ENCODE data around the gene SAV1. TPM values are rescaled to one million over a fixed set of nuclear protein-coding genes. Genes with fewer than 3 reads are reported as not detected.

The SAV1 gene
- total RNA-seq (2014; rRNA removed; shearing (Covaris generic)) (15.3 and 30.2 TPM in 2 replicates), polyA plus RNA-seq (2016; fragmentation: Nextera tagmentation; extraction: Ambion mirVana) (27.1 and 28.6 TPM in 2 replicates)

DNA sequence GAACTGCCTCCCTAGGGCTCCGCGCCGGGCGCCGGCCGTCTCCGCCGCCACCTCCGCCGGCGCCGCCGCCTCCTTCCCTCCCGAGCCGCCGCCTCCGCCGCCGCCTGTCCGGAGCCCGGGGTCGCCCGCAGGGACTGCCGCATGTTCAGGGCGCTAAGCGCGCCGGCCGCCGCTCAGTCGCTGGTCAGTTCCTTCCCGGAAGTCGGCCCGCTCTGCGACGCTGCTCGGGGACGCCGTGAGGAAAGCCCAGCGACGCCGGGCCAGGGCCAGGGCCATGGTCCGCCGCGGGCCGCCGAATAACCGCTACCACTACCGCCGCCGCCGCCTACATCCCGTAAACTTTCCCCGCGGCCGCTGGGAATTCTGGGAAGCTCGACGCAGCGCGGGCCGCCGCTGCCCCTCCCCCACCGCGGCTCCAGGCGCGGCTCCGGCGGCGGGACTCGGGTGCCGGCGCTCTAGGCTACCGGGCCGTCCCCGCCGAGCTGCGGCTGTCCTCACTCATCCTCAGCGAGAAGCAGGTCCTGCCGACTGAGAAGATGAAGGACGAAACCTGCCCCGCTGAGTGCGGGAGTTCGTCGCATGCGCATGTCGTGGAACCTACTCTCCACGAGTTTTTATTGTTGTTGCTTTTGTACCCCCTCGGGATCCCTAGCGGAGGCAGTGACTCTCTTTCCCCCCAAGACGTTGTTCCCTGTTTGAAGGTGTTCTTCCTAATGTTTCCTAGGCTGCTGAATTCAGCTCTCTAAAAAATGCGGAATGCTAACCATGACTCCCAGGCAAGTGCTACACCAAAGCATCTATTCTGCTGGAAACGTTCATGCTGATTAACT lies at the start of gene SAV1:
Gene SAV1, minus strand, starts transcription at position 311 of the 830 bp plus-strand sequence. CDS start 339 bp downstream, outside the sequence.
- H3K79me2 ChIP-seq (ENCODE audit: insufficient read depth): peaks cover 45% of the 10 kb centered on the region
- H3K27me3 ChIP-seq (replicated peaks; ENCODE audit: insufficient read depth): no peaks in the 10 kb centered on the region
- H2AFZ ChIP-seq: peak within 1 kb of the TSS; percentile 81
- peak within 1 kb of the TSS; percentile 98 for H3K4me2 ChIP-seq (ENCODE audit: unreplicated experiment)
- peak within 1 kb of the TSS; percentile 85 for H3K27ac ChIP-seq
- peaks cover 23% of the 10 kb centered on the region for H3F3A ChIP-seq (ENCODE audit: insufficient read depth)
- peaks cover 16% of the 10 kb centered on the region for H3K4me1 ChIP-seq (ENCODE audit: insufficient read depth)
- H3K9ac ChIP-seq: peak within 1 kb of the TSS; percentile 94
- 0 out of 2 replicates have a peak, but pooled peaks cover 4% of the 10 kb centered on the region for H3K36me3 ChIP-seq (ENCODE audit: low read depth)
- peak; percentile 91 for DNase-seq
- no peaks in the 10 kb centered on the region for H3K9me2 ChIP-seq (ENCODE audit: insufficient read depth)
- in situ Hi-C loops (cut with MboI): no loop called here
- H3K4me3 ChIP-seq: peak within 1 kb of the TSS; percentile 90
- no peaks in the 10 kb centered on the region for H3K9me3 ChIP-seq (ENCODE audit: low read depth)
- WGBS, 2 experiments (ENCODE audit: low coverage in 1 of 2, low lambda C conversion rate in 2 of 2, missing lambda C conversion rate in 2 of 2): 1% methylated on average over 55 to 70 of the region's 92 CpGs
- H4K20me1 ChIP-seq (ENCODE audit: insufficient read depth): no peaks in the 10 kb centered on the region
- TF ChIP-seq EZH2phosphoT487 (IDR thresholded peaks at IDR 0.05; ENCODE audit: insufficient read depth, low read depth): no peak
- no peak for TF ChIP-seq EZH2 (IDR thresholded peaks at IDR 0.05; ENCODE audit: insufficient read depth, poor library complexity, severe bottlenecking)

DNA sequence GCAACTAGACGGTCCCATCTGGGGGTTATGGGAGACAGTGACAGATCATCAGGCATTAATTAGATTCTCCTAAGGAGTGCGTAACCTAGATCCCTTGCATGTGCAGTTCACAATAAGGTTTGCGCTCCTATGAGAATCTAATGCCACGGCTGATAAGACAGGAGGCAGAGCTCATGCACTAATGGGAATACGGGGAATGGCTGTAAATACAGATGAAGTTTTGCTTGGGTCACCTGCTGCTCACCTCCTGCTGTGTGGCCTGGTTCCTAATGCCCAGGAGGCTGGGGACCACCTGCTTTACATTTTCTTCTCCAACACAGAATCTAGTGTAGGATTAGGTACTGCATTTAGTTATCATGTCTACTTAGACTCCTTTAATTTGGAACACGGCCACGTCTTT lies 49.7 kb upstream of the SAV1 start:
- H3F3A ChIP-seq (ENCODE audit: insufficient read depth): no peaks in the 10 kb centered on the region
- DNase-seq: no peak
- no peaks in the 10 kb centered on the region for H3K4me1 ChIP-seq (ENCODE audit: insufficient read depth)
- no peak overlapping the region for H3K9ac ChIP-seq
- no peak overlapping the region for H3K27ac ChIP-seq
- H3K79me2 ChIP-seq (ENCODE audit: insufficient read depth): no peaks in the 10 kb centered on the region
- 67 to 69% methylated on average over 7 of the region's 7 CpGs for WGBS, 2 experiments (ENCODE audit: low coverage in 1 of 2, low lambda C conversion rate in 2 of 2, missing lambda C conversion rate in 2 of 2)
- H4K20me1 ChIP-seq (ENCODE audit: insufficient read depth): no peaks in the 10 kb centered on the region
- H3K4me2 ChIP-seq (ENCODE audit: unreplicated experiment): no peak overlapping the region
- no peak overlapping the region for H3K4me3 ChIP-seq
- H3K27me3 ChIP-seq (replicated peaks; ENCODE audit: insufficient read depth): no peaks in the 10 kb centered on the region
- H2AFZ ChIP-seq: no peak overlapping the region
- in situ Hi-C loops (cut with MboI): no loop called here
- H3K9me3 ChIP-seq (ENCODE audit: low read depth): no peaks in the 10 kb centered on the region
- H3K9me2 ChIP-seq (ENCODE audit: insufficient read depth): no peaks in the 10 kb centered on the region
- TF ChIP-seq EZH2phosphoT487 (IDR thresholded peaks at IDR 0.05; ENCODE audit: insufficient read depth, low read depth): no peak
- no peak for TF ChIP-seq EZH2 (IDR thresholded peaks at IDR 0.05; ENCODE audit: insufficient read depth, poor library complexity, severe bottlenecking)
- peaks cover 9% of the 10 kb centered on the region; the same call in 1 of the 2 replicates for H3K36me3 ChIP-seq (ENCODE audit: low read depth)

DNA sequence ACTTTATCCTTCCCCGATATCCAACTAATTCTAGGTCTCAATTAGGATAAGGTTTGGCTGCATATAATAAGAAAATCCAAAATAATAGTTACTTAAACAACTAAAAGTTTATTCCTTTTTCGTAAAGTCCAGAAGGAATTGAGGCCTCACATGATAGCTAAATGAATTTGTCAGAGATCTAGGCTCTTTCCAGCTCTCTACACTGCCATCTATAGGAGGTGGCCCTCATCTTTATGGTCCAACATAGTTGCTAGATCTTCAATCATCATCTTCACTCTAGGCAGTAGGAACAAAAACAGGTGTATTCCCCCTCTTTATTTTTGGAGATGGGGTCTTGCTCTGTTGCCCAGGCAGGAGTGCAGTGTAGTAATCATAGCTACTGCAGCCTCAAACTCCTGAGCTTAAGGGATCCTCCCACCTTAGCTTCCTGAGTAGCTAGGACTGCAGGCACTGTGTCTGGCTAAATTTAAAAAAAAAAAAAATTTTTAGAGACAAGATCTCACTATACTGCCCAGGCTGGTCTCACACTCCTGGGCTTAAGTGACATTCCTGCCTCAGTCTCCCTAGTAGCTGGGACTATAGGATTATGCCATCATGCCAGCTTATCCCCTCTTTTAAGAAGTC lies 46.5 kb upstream of the SAV1 start:
- Histone ChIP-seq H3K36me3 (ENCODE audit: low read depth) (no peaks in the 10 kb centered on the region), H3K9ac (no peak overlapping the region), H3K9me2 (ENCODE audit: insufficient read depth) (no peaks in the 10 kb centered on the region), H3F3A (ENCODE audit: insufficient read depth) (no peaks in the 10 kb centered on the region), H3K4me3 (no peak overlapping the region), H3K4me1 (ENCODE audit: insufficient read depth) (no peaks in the 10 kb centered on the region), H4K20me1 (ENCODE audit: insufficient read depth) (no peaks in the 10 kb centered on the region), H3K4me2 (ENCODE audit: unreplicated experiment) (no peak overlapping the region), H3K27ac (no peak overlapping the region), H2AFZ (no peak overlapping the region), H3K27me3 (replicated peaks; ENCODE audit: insufficient read depth) (no peaks in the 10 kb centered on the region), H3K9me3 (ENCODE audit: low read depth) (no peaks in the 10 kb centered on the region), H3K79me2 (ENCODE audit: insufficient read depth) (no peaks in the 10 kb centered on the region)
- in situ Hi-C loops (cut with MboI): no loop called here
- WGBS, 2 experiments (ENCODE audit: low coverage in 1 of 2, low lambda C conversion rate in 2 of 2, missing lambda C conversion rate in 2 of 2): 74 to 85% methylated on average over 2 of the region's 2 CpGs
- peak; percentile 60 for DNase-seq
- TF ChIP-seq EZH2phosphoT487 (IDR thresholded peaks at IDR 0.05; ENCODE audit: insufficient read depth, low read depth) (no peak), EZH2 (IDR thresholded peaks at IDR 0.05; ENCODE audit: insufficient read depth, poor library complexity, severe bottlenecking) (no peak)

- TF ChIP-seq EZH2 (IDR thresholded peaks at IDR 0.05; ENCODE audit: insufficient read depth, poor library complexity, severe bottlenecking): no peak
- no peak for TF ChIP-seq EZH2phosphoT487 (IDR thresholded peaks at IDR 0.05; ENCODE audit: insufficient read depth, low read depth)
These were observed 42.9 kb upstream of the SAV1 start for GRCh38 chr14:50711043-50711442.

More at GRCh38 chr14:50711043-50711442, 42.9 kb upstream of the SAV1 start:
- Histone ChIP-seq H3F3A (ENCODE audit: insufficient read depth) (no peaks in the 10 kb centered on the region), H3K9me2 (ENCODE audit: insufficient read depth) (no peaks in the 10 kb centered on the region), H3K9me3 (ENCODE audit: low read depth) (no peaks in the 10 kb centered on the region), H3K4me2 (ENCODE audit: unreplicated experiment) (no peak overlapping the region), H4K20me1 (ENCODE audit: insufficient read depth) (no peaks in the 10 kb centered on the region), H3K36me3 (ENCODE audit: low read depth) (no peaks in the 10 kb centered on the region), H2AFZ (no peak overlapping the region), H3K79me2 (ENCODE audit: insufficient read depth) (no peaks in the 10 kb centered on the region), H3K4me1 (ENCODE audit: insufficient read depth) (no peaks in the 10 kb centered on the region), H3K27ac (no peak overlapping the region), H3K9ac (no peak overlapping the region), H3K27me3 (replicated peaks; ENCODE audit: insufficient read depth) (no peaks in the 10 kb centered on the region), H3K4me3 (no peak overlapping the region)
- DNase-seq: no peak
- in situ Hi-C loops (cut with MboI): no loop called here
- WGBS, 2 experiments (ENCODE audit: low coverage in 1 of 2, low lambda C conversion rate in 2 of 2, missing lambda C conversion rate in 2 of 2): 75 to 85% methylated on average over 2 to 3 of the region's 3 CpGs

All from GM23248 (cell line).